Activated naive CD8-positive, alpha-beta T cell treated with anti-CD3 and anti-CD28 coated beads, Interleukin-2, amount 10 ng/mL, durations not matched to agents 7 days and 5 days (primary cell): Measurements from ENCODE around the gene BRAF. TPM values are rescaled to one million over a fixed set of nuclear protein-coding genes. Genes with fewer than 3 reads are reported as not detected.
"Not testable (repeated sequence)": the region's sequence is repeated elsewhere in the genome, so short reads cannot be mapped to it uniquely, and the experiment has no call there.

Experiments
- ATAC-seq: fragments of 150-1000 bp; cut with Tn5 transposase; one replicate; pipeline ENCODE4 v1.10.0; 2021; ENCODE audit warnings: low read depth, moderate library complexity
- POLR2A ChIA-PET: fragments of 350-600 bp; sonication (Branson Sonifier 250); formaldehyde crosslinking; loops from one replicate; lab custom pipeline; 2021; ENCODE audit warnings: antibody characterized with exemption; lab: Charles Lee
- DNase-seq: peaks from one replicate; pipeline ENCODE4 v3.0.0; 2021
- H3K27ac Mint-ChIP-seq: one replicate; pipeline ENCODE4 v1.8.0; 2022; ENCODE audit warnings: mild to moderate bottlenecking, mixed read lengths
- H3K27me3 Mint-ChIP-seq: one replicate; pipeline ENCODE4 v1.8.0; 2022; ENCODE audit warnings: mild to moderate bottlenecking, moderate library complexity, mixed read lengths
- H3K36me3 Mint-ChIP-seq: one replicate; pipeline ENCODE4 v1.8.0; 2021; ENCODE audit warnings: mild to moderate bottlenecking, mixed read lengths
- H3K4me1 Mint-ChIP-seq: one replicate; pipeline ENCODE4 v1.8.0; 2021; ENCODE audit warnings: mixed read lengths
- H3K4me3 Mint-ChIP-seq: one replicate; pipeline ENCODE4 v1.8.0; 2022; ENCODE audit warnings: mild to moderate bottlenecking, moderate library complexity, mixed read lengths
- H3K9me3 Mint-ChIP-seq: one replicate; pipeline ENCODE4 v1.8.0; 2021; ENCODE audit warnings: mixed read lengths
- total RNA-seq, 2 experiments: library from RNA; stranded (reverse); gene quantifications; one replicate each; pipeline ENCODE4 v1.2.3, GENCODE V29; 2021

Gene BRAF
- total RNA-seq, 2 experiments from 2014 or later, result 34.4 to 39.4 TPM

GRCh38 chr7:140696680-140697446, 227.9 kb downstream of the BRAF start, which contains the start of gene NDUFB2:
NDUFB2 (plus strand) TSS chr7:140696708; CDS start chr7:140696745, 37 bp downstream.
- H3K9me3 Mint-ChIP-seq, result no peaks in the 10 kb centered on the region
- peak within 1 kb of the TSS; percentile 94 for H3K27ac Mint-ChIP-seq
- DNase-seq (peak; percentile 94), ATAC-seq (peak; percentile 89)
- POLR2A ChIA-PET, result interaction anchor here (0.9 to 1.3 kb wide), 5 partner anchors 9 to 44 kb away, joined by 3 to 6 read pairs (median 3); partner anchors contain the start of gene ADCK2
- H3K36me3 Mint-ChIP-seq, result peaks cover 8% of the 10 kb centered on the region
- H3K4me3 Mint-ChIP-seq, result peak within 1 kb of the TSS; percentile 90
- peaks cover 21% of the 10 kb centered on the region for H3K4me1 Mint-ChIP-seq
- H3K27me3 Mint-ChIP-seq, result no peaks in the 10 kb centered on the region

- H3K4me3 Mint-ChIP-seq, result peak overlapping the region; percentile 90
- peak; percentile 10 for ATAC-seq
- POLR2A ChIA-PET, result interaction anchor here (0.7 to 1.3 kb wide), 6 partner anchors 9 to 58 kb away, joined by 3 to 6 read pairs (median 3); no protein-coding TSS in a partner anchor
- no peaks in the 10 kb centered on the region for H3K27me3 Mint-ChIP-seq
- peak overlapping the region; percentile 94 for H3K27ac Mint-ChIP-seq
- H3K9me3 Mint-ChIP-seq, result no peaks in the 10 kb centered on the region
- H3K4me1 Mint-ChIP-seq, result peaks cover 21% of the 10 kb centered on the region
- H3K36me3 Mint-ChIP-seq, result peaks cover 8% of the 10 kb centered on the region
- no peak for DNase-seq
These were observed 228.6 kb downstream of the BRAF start for GRCh38 chr7:140696024-140696679.

GRCh38 chr7:140695381-140695780, 229.3 kb downstream of the BRAF start:
- peaks cover 21% of the 10 kb centered on the region for H3K4me1 Mint-ChIP-seq
- no peaks in the 10 kb centered on the region for H3K9me3 Mint-ChIP-seq
- H3K4me3 Mint-ChIP-seq, result no peak overlapping the region
- H3K27ac Mint-ChIP-seq, result no peak overlapping the region
- H3K36me3 Mint-ChIP-seq, result peaks cover 12% of the 10 kb centered on the region
- ATAC-seq, result no peak
- DNase-seq, result no peak
- no peaks in the 10 kb centered on the region for H3K27me3 Mint-ChIP-seq
- POLR2A ChIA-PET, result no interaction called here

- no peak overlapping the region for H3K4me3 Mint-ChIP-seq
- POLR2A ChIA-PET, result no interaction called here
- DNase-seq, result no peak
- ATAC-seq, result no peak
- H3K4me1 Mint-ChIP-seq, result peaks cover 16% of the 10 kb centered on the region
- H3K27ac Mint-ChIP-seq, result no peak overlapping the region
- H3K9me3 Mint-ChIP-seq, result no peaks in the 10 kb centered on the region
- H3K36me3 Mint-ChIP-seq, result peaks cover 12% of the 10 kb centered on the region
- no peaks in the 10 kb centered on the region for H3K27me3 Mint-ChIP-seq
These were observed 230.1 kb downstream of the BRAF start for GRCh38 chr7:140694592-140694991.

GRCh38 chr7:140693849-140694248, 230.9 kb downstream of the BRAF start:
- H3K4me1 Mint-ChIP-seq, result peaks cover 14% of the 10 kb centered on the region
- H3K36me3 Mint-ChIP-seq, result peaks cover 12% of the 10 kb centered on the region
- POLR2A ChIA-PET, H3K9me3 Mint-ChIP-seq, H3K4me3 Mint-ChIP-seq, H3K27me3 Mint-ChIP-seq, DNase-seq, H3K27ac Mint-ChIP-seq, ATAC-seq: not testable (repeated sequence)

- H3K27ac Mint-ChIP-seq, result no peak overlapping the region
- DNase-seq (no peak), ATAC-seq (no peak)
- H3K4me3 Mint-ChIP-seq, result no peak overlapping the region
- peaks cover 5% of the 10 kb centered on the region for H3K36me3 Mint-ChIP-seq
- H3K9me3 Mint-ChIP-seq, result no peaks in the 10 kb centered on the region
- POLR2A ChIA-PET, result no interaction called here
- H3K4me1 Mint-ChIP-seq, result peaks cover 7% of the 10 kb centered on the region
- no peaks in the 10 kb centered on the region for H3K27me3 Mint-ChIP-seq
These were observed 233.2 kb downstream of the BRAF start for GRCh38 chr7:140691376-140692045.

- POLR2A ChIA-PET, result no interaction called here
- Mint-ChIP-seq H3K36me3 (peaks cover 7% of the 10 kb centered on the region), H3K27me3 (no peaks in the 10 kb centered on the region), H3K4me3 (no peak overlapping the region), H3K9me3 (no peaks in the 10 kb centered on the region), H3K27ac (no peak overlapping the region), H3K4me1 (peaks cover 1% of the 10 kb centered on the region)
- DNase-seq (no peak), ATAC-seq (no peak)
These were observed 235.3 kb downstream of the BRAF start for GRCh38 chr7:140689199-140690152.

GRCh38 chr7:140688341-140688740, 236.4 kb downstream of the BRAF start:
- Mint-ChIP-seq H3K4me3 (no peak overlapping the region), H3K27ac (no peak overlapping the region), H3K36me3 (peaks cover 8% of the 10 kb centered on the region), H3K4me1 (no peaks in the 10 kb centered on the region), H3K9me3 (no peaks in the 10 kb centered on the region), H3K27me3 (no peaks in the 10 kb centered on the region)
- no peak for ATAC-seq
- POLR2A ChIA-PET, result interaction anchor here (1.3 kb wide), 1 partner anchor 8 kb away, joined by 3 read pairs; the partner anchor contains the start of gene NDUFB2
- DNase-seq, result no peak

- peaks cover 10% of the 10 kb centered on the region for H3K36me3 Mint-ChIP-seq
- no peaks in the 10 kb centered on the region for H3K27me3 Mint-ChIP-seq
These were observed 237.8 kb downstream of the BRAF start for GRCh38 chr7:140686921-140687320.

GRCh38 chr7:140685407-140686087, 239.2 kb downstream of the BRAF start:
- no peak overlapping the region for H3K27ac Mint-ChIP-seq
- peaks cover 7% of the 10 kb centered on the region for H3K36me3 Mint-ChIP-seq
- ATAC-seq (no peak), DNase-seq (no peak)
- H3K4me1 Mint-ChIP-seq, result no peaks in the 10 kb centered on the region
- H3K4me3 Mint-ChIP-seq, result no peak overlapping the region
- H3K9me3 Mint-ChIP-seq, result no peaks in the 10 kb centered on the region
- H3K27me3 Mint-ChIP-seq, result no peaks in the 10 kb centered on the region
- POLR2A ChIA-PET, result no interaction called here

More at GRCh38 chr7:140686921-140687320, 237.8 kb downstream of the BRAF start:
- Mint-ChIP-seq H3K9me3 (no peaks in the 10 kb centered on the region), H3K4me1 (no peaks in the 10 kb centered on the region), H3K27ac (no peak overlapping the region), H3K4me3 (no peak overlapping the region)
- POLR2A ChIA-PET, result interaction anchor here (0.6 to 1.3 kb wide), 2 partner anchors 10 to 1343 kb away, joined by 3 to 4 read pairs; partner anchors contain the start of gene NDUFB2
- DNase-seq, result no peak
- no peak for ATAC-seq

- no peak overlapping the region for H3K27ac Mint-ChIP-seq
- no peak overlapping the region for H3K4me3 Mint-ChIP-seq
- ATAC-seq, result no peak
- no peak for DNase-seq
- POLR2A ChIA-PET, result interaction anchor here (1.1 kb wide), 1 partner anchor 12 kb away, joined by 3 read pairs; the partner anchor contains the start of gene NDUFB2
- H3K4me1 Mint-ChIP-seq, result no peaks in the 10 kb centered on the region
- no peaks in the 10 kb centered on the region for H3K27me3 Mint-ChIP-seq
- no peaks in the 10 kb centered on the region for H3K9me3 Mint-ChIP-seq
- H3K36me3 Mint-ChIP-seq, result peaks cover 9% of the 10 kb centered on the region
These were observed 240.4 kb downstream of the BRAF start for GRCh38 chr7:140684066-140684950.
